Stimulated activated memory B cell treated with anti-CD40 and anti-IgM and Interleukin-4, amounts not matched to agents 10 μg/mL and 1 μg/mL and 100 μg/mL, for 72 hours (primary cell): Measurements from ENCODE around the gene AGAP1.

ENCODE experiments used
- ATAC-seq: fragments of 150-1000 bp; cut with Tn5 transposase; 2 replicates; pipeline ENCODE4 v1.10.0; 2021
- H3K27ac Mint-ChIP-seq: one replicate; pipeline ENCODE4 v1.8.0; 2022; ENCODE audit warnings: mild to moderate bottlenecking, mixed read lengths
- H3K27me3 Mint-ChIP-seq: one replicate; pipeline ENCODE4 v1.8.0; 2022; ENCODE audit warnings: mixed read lengths
- H3K36me3 Mint-ChIP-seq: one replicate; pipeline ENCODE4 v1.8.0; 2022; ENCODE audit warnings: mixed read lengths
- H3K4me1 Mint-ChIP-seq: one replicate; pipeline ENCODE4 v1.8.0; 2022; ENCODE audit warnings: mixed read lengths
- H3K4me3 Mint-ChIP-seq: one replicate; pipeline ENCODE4 v1.8.0; 2022; ENCODE audit warnings: mild to moderate bottlenecking, moderate library complexity, mixed read lengths
- H3K9me3 Mint-ChIP-seq: one replicate; pipeline ENCODE4 v1.8.0; 2022; ENCODE audit warnings: mixed read lengths

The AGAP1 gene

DNA sequence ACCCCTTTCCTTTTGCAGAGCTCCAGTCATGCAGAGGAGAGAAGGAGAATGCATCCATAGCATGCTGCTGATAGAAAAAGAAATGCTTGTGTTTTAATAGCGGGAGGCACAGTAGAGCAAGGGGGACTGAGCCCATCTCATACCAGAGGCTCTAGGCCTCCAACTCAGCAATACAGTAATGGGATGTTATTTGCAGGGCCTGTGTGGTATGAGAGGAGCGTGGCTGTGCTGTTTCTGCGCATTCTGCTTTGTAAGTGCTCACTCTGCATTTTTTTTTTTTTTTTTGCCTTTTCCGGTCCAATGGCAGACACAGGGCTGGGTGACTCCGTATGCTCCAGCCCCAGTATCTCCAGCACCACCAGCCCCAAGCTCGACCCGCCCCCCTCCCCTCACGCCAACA is 474.3 kb downstream of the AGAP1 start:
- H3K27me3 Mint-ChIP-seq, result no peaks in the 10 kb centered on the region
- H3K27ac Mint-ChIP-seq, result no peak overlapping the region
- H3K9me3 Mint-ChIP-seq, result no peaks in the 10 kb centered on the region
- no peaks in the 10 kb centered on the region for H3K36me3 Mint-ChIP-seq
- no peaks in the 10 kb centered on the region for H3K4me1 Mint-ChIP-seq
- no peak for ATAC-seq
- no peak overlapping the region for H3K4me3 Mint-ChIP-seq

DNA sequence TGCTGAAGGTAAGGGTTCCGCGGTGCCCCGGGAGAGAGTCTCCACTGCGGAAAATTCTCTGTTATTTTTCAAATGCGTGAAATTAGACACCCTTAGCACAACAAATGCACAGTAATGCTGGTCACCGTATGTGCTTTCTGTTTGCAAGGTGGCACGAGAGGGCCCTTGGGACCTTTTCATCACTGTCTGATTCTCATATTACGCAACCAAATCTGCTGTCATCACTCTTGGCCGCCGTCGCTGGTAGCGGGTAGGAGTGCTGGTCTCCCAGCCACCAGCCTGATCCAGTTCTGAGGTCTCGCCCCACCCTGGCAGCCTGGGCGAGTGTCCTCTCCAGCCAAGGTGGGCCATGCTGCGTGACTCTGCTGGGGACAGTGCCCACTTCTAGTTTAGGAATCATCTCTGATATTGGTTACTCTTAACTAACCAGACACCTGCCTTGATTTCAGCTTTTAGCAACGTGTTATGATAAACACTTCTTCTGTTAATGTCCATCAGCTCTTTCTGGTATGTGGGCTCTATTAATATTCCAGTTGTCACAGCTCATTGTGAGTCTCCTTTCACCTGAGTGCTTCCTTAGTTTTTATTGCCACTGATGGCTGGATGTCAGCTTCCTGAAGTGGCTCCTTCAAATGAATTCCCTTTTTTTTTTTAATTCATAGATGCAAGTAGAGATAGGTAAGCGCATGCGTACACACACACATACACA is 474.9 kb downstream of the AGAP1 start:
- Mint-ChIP-seq H3K4me1 (no peaks in the 10 kb centered on the region), H3K9me3 (no peaks in the 10 kb centered on the region), H3K27ac (no peak overlapping the region), H3K36me3 (no peaks in the 10 kb centered on the region), H3K27me3 (no peaks in the 10 kb centered on the region), H3K4me3 (no peak overlapping the region)
- no peak for ATAC-seq

DNA sequence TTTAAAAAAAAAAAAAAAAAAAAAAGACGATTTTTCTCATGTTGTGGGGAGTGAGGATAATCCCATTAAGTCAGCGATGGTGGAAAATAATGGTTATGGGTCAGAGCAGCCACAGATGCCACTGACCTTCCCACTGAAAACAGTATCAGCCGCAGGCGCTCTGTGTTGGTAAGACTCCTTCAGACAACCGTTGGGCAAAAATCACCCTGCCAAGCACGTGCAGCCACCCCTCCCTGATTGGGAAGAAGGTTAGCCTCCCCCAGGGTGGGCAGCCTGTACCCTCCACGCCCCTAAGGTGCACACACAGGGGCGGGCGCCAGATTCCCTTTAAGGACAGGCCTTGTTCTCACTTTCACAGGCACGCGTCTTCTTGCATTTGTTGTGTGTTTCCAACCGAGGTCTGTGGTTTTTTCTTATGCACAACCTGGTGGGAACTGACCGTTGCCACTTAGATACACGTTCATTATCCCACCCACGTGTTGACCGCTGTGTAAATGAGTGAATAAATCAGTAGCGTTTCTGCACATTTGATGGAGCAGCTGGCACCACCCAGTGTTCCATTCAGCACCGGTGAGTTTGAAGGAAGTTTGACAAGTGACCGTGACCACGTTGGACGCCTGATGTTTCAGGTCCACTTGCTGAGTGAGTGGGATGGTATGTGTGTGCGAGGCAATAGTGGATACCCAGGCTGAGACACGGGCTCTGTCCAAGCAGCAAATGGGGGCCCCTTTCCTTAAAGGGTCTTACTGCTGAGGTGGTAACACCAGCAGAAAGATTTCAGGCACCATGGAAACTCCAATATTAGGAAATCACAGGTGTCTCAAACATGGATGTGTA is 476.6 kb downstream of the AGAP1 start:
- no peak for ATAC-seq
- H3K4me3 Mint-ChIP-seq, result no peak overlapping the region
- H3K36me3 Mint-ChIP-seq, result no peaks in the 10 kb centered on the region
- no peaks in the 10 kb centered on the region for H3K9me3 Mint-ChIP-seq
- no peaks in the 10 kb centered on the region for H3K27me3 Mint-ChIP-seq
- no peaks in the 10 kb centered on the region for H3K4me1 Mint-ChIP-seq
- H3K27ac Mint-ChIP-seq, result no peak overlapping the region

DNA sequence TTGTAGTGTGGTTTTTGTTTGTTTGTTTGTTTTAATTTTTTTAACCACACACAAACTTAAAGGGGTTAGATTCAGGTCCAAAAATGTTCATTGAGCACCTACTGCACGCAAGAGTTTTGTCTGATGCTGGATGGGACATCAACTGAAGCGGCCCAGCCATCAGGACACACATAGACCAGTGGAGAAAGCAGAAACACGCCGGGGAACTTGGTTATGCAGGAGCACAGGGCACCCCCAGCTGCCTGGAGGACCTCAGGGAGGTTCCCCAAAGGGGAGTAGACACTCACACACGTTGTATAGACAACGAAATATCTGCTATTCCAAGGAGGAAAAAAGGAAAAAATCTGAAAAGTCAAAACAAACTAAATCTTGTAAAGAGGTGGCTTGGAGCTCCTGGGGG is 482.7 kb downstream of the AGAP1 start:
- Mint-ChIP-seq H3K4me3 (no peak overlapping the region), H3K9me3 (peaks cover 3% of the 10 kb centered on the region), H3K4me1 (no peaks in the 10 kb centered on the region), H3K27ac (no peak overlapping the region), H3K36me3 (no peaks in the 10 kb centered on the region), H3K27me3 (no peaks in the 10 kb centered on the region)
- no peak for ATAC-seq

DNA sequence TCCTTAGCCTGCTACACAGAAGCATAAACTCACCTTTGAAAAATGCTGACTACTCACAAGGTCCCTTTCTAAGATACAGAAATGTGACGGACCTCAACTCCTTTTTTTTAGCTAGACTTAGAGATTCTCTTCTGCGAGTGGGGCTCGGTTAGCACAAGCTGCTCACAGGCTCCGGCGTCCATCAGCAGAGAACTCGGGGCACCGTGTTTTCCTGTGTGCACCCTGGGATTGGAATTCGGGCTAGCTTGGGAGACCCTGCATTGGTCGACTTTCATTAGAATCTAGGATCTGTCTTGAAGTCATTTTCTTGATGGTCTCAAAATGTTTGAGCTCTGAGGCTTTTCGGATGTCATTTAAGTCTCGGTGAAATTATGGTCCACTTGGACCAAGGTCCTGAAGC is 483.1 kb downstream of the AGAP1 start:
- no peak overlapping the region for H3K27ac Mint-ChIP-seq
- H3K27me3 Mint-ChIP-seq, result no peaks in the 10 kb centered on the region
- no peak for ATAC-seq
- no peak overlapping the region for H3K4me3 Mint-ChIP-seq
- peaks cover 3% of the 10 kb centered on the region for H3K9me3 Mint-ChIP-seq
- H3K36me3 Mint-ChIP-seq, result no peaks in the 10 kb centered on the region
- no peaks in the 10 kb centered on the region for H3K4me1 Mint-ChIP-seq

DNA sequence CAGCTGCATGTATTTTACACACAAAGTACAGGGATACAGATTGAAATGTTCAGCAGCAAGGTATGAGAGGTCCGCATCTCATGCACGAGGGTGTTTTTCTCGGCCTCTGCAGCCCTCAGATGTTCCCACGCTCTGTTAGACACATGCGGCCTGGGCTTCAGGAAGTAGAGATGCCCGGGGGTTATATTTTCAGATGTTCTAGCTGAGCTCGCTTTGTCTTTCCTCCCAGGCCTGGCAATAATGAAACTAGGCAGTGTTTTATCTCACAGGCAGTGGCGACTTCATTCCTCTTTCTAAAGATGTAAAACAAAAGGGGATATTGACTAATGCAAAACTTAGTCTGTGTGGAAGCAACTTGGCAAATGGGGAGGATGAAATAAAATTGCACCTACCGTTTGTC is 483.6 kb downstream of the AGAP1 start:
- no peak for ATAC-seq
- Mint-ChIP-seq H3K36me3 (no peaks in the 10 kb centered on the region), H3K27ac (no peak overlapping the region), H3K4me3 (no peak overlapping the region), H3K4me1 (no peaks in the 10 kb centered on the region), H3K9me3 (peaks cover 3% of the 10 kb centered on the region), H3K27me3 (no peaks in the 10 kb centered on the region)

DNA sequence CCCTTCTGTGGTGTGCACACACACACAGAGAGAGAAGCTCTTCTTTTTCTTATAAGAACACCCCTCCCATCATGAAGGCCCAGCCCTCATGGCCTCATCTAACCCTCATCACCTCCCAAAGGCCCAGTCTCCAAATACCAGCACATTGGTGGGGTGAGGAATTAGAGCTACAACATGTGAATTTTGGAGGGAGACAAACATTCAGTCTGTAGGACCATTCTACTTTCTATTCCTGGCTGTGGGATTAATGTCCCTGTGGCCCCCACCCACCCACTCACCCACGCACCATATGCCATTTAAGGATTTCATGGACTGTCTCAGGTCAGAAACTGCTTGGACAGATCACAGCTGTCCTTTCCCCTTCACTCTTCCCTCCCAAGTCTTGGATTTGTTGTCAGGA is 484.2 kb downstream of the AGAP1 start:
- Mint-ChIP-seq H3K27ac (no peak overlapping the region), H3K4me1 (no peaks in the 10 kb centered on the region), H3K9me3 (peaks cover 3% of the 10 kb centered on the region), H3K4me3 (no peak overlapping the region), H3K27me3 (no peaks in the 10 kb centered on the region), H3K36me3 (no peaks in the 10 kb centered on the region)
- ATAC-seq, result no peak

DNA sequence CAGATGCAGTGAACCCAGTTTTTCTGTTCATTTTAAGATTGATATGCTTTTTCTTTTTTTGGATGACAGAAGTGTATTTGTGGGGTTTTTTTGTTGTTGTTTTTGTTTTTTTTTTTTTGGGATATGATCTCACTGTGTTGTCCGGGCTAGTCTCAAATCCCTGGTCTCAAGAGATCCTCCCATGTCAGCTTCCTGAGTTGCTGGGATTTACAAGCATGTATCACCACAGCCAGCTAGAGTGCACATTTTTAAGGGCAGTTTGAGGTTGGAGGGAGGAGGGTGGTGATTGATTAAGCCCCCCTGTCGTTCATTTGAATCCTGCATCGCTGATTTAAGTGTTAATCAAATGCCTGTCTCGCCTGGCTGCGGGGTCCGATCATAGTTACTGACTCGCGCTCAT is 485.2 kb downstream of the AGAP1 start:
- Mint-ChIP-seq H3K4me3 (no peak overlapping the region), H3K27me3 (no peaks in the 10 kb centered on the region), H3K4me1 (no peaks in the 10 kb centered on the region), H3K9me3 (peaks cover 3% of the 10 kb centered on the region), H3K36me3 (no peaks in the 10 kb centered on the region), H3K27ac (no peak overlapping the region)
- no peak for ATAC-seq

DNA sequence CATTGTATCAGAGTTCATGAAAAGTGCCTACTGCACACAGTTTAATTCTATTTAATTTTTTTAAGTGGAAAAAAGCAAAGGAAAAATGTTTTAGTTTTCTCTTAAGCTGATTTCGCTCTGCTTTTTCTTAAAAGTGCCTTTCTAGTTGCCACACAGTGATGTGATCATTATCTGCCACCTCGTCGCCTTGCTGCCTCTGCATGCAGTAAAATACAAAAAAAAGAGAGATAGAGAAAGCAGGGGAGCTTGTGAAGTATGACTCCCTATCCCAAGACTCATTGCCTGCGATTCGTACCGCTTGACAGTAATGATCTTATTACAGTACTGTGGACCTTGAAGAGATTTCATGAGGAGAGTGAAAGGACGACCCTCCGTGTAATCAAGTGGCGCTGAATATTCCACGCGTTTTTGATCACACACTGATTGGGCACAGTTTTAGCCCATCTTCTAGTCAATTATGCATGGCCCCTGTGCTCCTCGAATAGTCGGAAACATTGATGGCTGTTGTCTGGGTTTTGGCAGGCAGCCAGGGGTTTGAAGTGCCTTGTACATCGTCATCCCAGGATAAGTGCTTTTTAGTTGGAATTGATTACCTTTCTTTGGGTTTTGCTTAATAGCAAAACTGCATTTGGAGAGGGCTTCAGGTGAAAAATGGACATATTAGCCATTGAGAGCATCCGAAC is 486.1 kb downstream of the AGAP1 start:
- no peaks in the 10 kb centered on the region for H3K36me3 Mint-ChIP-seq
- ATAC-seq, result no peak

DNA sequence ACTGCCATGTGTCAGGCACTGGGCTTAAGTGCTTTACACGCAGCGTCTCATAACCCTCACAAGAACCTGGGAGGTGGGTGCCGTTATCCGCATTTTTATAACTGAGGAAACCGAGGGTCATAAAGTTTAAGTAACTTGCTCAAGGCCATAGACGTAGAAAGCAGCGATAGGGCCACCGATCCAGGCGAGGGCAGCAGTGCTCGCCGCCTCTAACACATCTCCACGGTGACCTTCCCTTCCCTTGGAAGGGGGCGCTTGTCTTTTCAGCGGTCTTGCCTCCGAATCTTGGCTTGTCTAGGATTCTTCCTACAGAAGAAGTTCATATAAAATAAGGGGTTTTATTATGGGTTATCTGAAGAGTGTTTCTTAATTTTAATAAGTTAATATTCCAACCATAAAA is 487.8 kb downstream of the AGAP1 start:
- no peak overlapping the region for H3K27ac Mint-ChIP-seq
- no peak for ATAC-seq
- H3K4me3 Mint-ChIP-seq, result no peak overlapping the region
- H3K36me3 Mint-ChIP-seq, result no peaks in the 10 kb centered on the region
- no peaks in the 10 kb centered on the region for H3K4me1 Mint-ChIP-seq
- peaks cover 6% of the 10 kb centered on the region for H3K9me3 Mint-ChIP-seq
- H3K27me3 Mint-ChIP-seq, result no peaks in the 10 kb centered on the region

More for the DNA sequence above, 486.1 kb downstream of the AGAP1 start:
- H3K27ac Mint-ChIP-seq, result no peak overlapping the region
- H3K4me1 Mint-ChIP-seq, result no peaks in the 10 kb centered on the region
- no peaks in the 10 kb centered on the region for H3K27me3 Mint-ChIP-seq
- H3K9me3 Mint-ChIP-seq, result peaks cover 3% of the 10 kb centered on the region
- no peak overlapping the region for H3K4me3 Mint-ChIP-seq

DNA sequence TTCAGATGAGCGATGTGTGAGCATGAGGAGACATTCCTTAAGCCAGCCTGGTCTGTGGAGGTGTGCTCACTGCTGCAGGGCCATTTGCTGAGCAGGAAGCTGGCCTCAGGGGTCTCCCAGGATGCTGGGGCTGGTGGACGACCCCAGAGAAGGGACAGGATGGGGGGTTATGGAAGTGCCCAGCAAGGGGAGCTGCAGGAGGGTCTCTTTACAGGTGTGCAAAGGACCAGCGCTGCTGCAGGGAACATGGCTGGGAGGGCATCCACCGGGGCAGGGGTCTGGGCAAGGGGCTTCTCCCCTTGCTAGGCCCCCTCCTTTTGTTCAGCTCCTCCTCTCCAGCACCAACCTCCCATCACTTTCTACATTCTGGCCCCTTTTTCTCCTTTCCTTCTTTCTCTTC is 489.2 kb downstream of the AGAP1 start:
- peaks cover 6% of the 10 kb centered on the region for H3K9me3 Mint-ChIP-seq
- H3K27me3 Mint-ChIP-seq, result peaks cover 9% of the 10 kb centered on the region
- H3K4me3 Mint-ChIP-seq, result no peak overlapping the region
- no peak for ATAC-seq
- H3K36me3 Mint-ChIP-seq, result no peaks in the 10 kb centered on the region
- no peak overlapping the region for H3K27ac Mint-ChIP-seq
- H3K4me1 Mint-ChIP-seq, result no peaks in the 10 kb centered on the region

DNA sequence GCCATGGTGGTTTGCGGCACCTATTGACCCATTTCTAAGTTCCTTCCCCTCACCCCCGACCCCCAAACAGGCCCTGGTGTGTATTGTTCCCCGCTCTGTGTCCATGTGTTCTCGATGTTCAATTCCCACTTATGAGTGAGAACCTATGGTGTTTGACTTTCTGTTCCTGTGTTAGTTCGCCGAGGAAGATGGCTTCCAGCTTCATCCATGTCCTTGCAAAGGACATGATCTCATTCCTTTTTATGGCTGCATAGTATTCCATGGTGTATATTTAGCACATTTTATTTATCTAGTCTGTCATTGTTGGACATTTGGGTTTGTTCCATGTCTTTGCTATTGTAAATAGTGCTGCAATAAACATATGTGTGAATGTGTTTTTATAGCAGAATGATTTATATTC is 490.7 kb downstream of the AGAP1 start:
- peaks cover 6% of the 10 kb centered on the region for H3K9me3 Mint-ChIP-seq

DNA sequence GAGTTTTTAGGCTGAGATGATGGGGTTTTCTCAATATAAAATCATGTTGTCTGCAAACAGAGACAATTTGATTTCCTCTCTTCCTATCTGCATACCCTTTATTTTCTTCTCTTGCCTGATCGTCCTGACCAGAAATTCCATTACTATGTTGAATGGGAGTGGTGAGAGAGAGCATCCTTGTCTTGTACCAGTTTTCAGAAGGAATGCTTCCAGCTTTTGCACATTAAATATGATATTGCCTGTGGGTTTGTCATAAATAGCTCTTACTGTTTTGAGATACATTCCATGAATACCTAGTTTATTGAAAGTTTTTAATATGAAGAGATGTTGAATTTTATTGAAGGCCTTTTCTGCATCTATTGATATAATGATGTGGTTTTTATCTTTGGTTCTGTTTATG is 492.5 kb downstream of the AGAP1 start:
- H3K27ac Mint-ChIP-seq, result no peak overlapping the region
- peaks cover 19% of the 10 kb centered on the region for H3K27me3 Mint-ChIP-seq
- peaks cover 10% of the 10 kb centered on the region for H3K9me3 Mint-ChIP-seq
- no peak for ATAC-seq
- H3K4me3 Mint-ChIP-seq, result no peak overlapping the region
- no peaks in the 10 kb centered on the region for H3K4me1 Mint-ChIP-seq
- no peaks in the 10 kb centered on the region for H3K36me3 Mint-ChIP-seq

More for the DNA sequence above, 490.7 kb downstream of the AGAP1 start:
- H3K27ac Mint-ChIP-seq, result no peak overlapping the region
- H3K36me3 Mint-ChIP-seq, result no peaks in the 10 kb centered on the region
- no peaks in the 10 kb centered on the region for H3K4me1 Mint-ChIP-seq
- peaks cover 19% of the 10 kb centered on the region for H3K27me3 Mint-ChIP-seq
- no peak overlapping the region for H3K4me3 Mint-ChIP-seq
- no peak for ATAC-seq

DNA sequence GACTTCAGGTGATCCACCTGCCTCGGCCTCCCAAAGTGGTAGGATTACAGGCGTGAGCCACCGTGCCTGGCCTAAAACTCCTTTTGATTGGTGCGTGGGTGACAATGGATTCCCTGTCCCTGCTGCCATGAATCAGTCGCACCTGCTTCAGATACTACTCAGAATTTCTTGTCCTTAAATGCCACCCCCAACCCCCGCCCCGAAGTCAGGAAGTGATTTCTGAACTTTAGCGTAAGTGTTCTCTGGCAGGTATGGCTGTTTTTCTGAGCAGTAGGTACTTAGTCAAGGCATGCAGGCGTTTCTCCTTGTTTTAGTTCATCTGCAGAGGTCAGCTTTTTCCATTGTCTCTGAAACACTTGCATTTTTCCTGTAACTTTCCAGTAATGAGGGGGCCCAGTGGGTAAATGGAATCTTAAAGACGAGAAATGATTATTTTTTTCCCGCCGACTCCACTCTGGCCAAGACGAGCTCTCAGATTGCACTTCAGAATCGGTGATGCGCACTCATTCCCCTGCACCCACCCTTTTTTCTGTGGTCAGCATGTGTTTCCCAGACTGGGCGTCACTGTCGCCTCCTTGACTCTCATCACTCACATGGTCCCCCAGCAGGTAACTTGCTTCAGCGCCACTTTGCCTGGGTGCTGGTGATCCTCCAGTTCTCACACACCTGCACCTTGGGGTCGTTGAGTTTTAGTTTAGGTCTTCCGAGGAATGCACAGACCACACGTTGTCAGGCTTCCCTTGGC is 494.6 kb downstream of the AGAP1 start:
- H3K27me3 Mint-ChIP-seq, result peaks cover 19% of the 10 kb centered on the region
- no peak for ATAC-seq
- peaks cover 10% of the 10 kb centered on the region for H3K9me3 Mint-ChIP-seq
- H3K36me3 Mint-ChIP-seq, result no peaks in the 10 kb centered on the region
- H3K4me1 Mint-ChIP-seq, result no peaks in the 10 kb centered on the region
- no peak overlapping the region for H3K27ac Mint-ChIP-seq
- H3K4me3 Mint-ChIP-seq, result no peak overlapping the region

DNA sequence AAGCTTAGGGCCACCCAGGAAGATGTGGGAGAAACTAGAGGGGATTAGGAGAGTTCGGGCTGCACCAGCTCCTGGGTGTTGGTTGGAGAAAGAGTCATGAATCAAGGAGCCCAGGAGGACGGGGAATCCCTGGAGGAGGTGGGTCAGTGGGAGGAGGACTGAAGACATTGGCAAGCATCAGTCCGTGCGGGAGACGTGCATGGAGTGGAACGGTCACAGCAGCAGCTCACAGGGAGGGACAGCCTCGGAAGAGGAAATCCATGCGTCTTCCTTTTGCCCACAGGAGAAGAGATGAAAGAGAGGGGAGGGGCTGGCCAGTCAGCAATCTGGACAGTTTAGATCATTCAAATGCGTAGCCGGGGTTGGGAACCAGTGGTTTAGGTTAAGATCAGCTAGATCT is 495.7 kb downstream of the AGAP1 start:
- Mint-ChIP-seq H3K4me1 (no peaks in the 10 kb centered on the region), H3K36me3 (no peaks in the 10 kb centered on the region), H3K4me3 (no peak overlapping the region), H3K27ac (no peak overlapping the region), H3K9me3 (peaks cover 10% of the 10 kb centered on the region), H3K27me3 (peaks cover 19% of the 10 kb centered on the region)
- no peak for ATAC-seq
